Measurements from ENCODE around the gene CD44.

The CD44 gene

DNA sequence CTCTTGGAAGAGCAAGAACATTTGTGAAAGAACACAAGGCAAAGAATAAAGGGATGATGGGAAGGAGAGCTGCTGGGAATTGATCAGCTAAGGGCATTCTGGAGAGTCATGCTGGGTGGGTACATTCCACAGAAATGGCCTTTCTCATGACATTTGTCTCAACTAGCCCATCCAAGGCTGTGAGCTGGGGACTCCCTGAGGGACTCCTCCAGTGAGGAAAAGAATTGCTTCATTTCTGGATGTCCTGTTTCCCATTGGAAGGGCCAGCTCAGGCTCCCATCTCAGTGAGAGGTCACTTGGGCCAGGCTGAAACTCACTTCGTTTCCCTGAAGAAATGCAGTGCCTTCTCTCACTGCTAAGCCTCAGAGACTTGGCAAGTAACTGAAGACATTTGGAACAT, 106.8 kb downstream of the CD44 start:
- DNase-seq (ENCODE audit: low read depth, low spot score), result no peak
- no peak overlapping the region for H3K4me3 ChIP-seq (ENCODE audit: low read length)
- no peaks in the 10 kb centered on the region for H3K27me3 ChIP-seq (ENCODE audit: control insufficient read depth, insufficient read depth, low read length)
- H3K27ac ChIP-seq (ENCODE audit: low read length), result no peak overlapping the region
- no peaks in the 10 kb centered on the region for H3K9me3 ChIP-seq (ENCODE audit: control insufficient read depth, insufficient read depth, low read length)
- WGBS (ENCODE audit: insufficient coverage, insufficient read length), result no CpG with 5 or more reads among the region's 1 CpG
- H3K4me1 ChIP-seq (ENCODE audit: control insufficient read depth, insufficient read depth, low read length), result no peaks in the 10 kb centered on the region
- H3K36me3 ChIP-seq (ENCODE audit: control insufficient read depth, insufficient read depth, low read length), result no peaks in the 10 kb centered on the region

GRCh38 chr11:35246745-35247144, 107.8 kb downstream of the CD44 start:
- no peaks in the 10 kb centered on the region for H3K36me3 ChIP-seq (ENCODE audit: control insufficient read depth, insufficient read depth, low read length)
- no peak overlapping the region for H3K4me3 ChIP-seq (ENCODE audit: low read length)
- H3K9me3 ChIP-seq (ENCODE audit: control insufficient read depth, insufficient read depth, low read length), result no peaks in the 10 kb centered on the region
- no peak for DNase-seq (ENCODE audit: low read depth, low spot score)
- no peaks in the 10 kb centered on the region for H3K4me1 ChIP-seq (ENCODE audit: control insufficient read depth, insufficient read depth, low read length)
- H3K27me3 ChIP-seq (ENCODE audit: control insufficient read depth, insufficient read depth, low read length), result no peaks in the 10 kb centered on the region
- WGBS (ENCODE audit: insufficient coverage, insufficient read length), result no CpG with 5 or more reads among the region's 2 CpGs
- no peak overlapping the region for H3K27ac ChIP-seq (ENCODE audit: low read length)

DNA sequence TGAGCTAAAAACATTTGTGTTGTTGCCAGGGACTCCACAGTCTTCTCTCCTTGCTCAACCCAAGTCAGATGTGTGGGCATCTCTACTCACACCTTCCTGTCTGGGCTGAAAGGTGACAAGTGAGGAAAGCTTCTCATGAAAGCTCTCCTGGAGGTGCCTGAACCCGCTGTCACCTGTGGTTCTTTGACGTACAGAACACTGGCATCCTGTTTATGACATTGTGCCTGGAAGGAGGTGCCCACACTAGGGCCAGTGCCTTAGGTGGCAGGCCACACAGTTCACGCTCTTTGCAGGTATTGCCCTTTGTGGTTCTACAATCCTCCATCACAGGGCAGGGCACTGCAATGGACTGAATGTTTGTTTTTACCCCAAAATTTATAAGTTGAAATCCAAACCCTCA, 108.5 kb downstream of the CD44 start:
- no peaks in the 10 kb centered on the region for H3K4me1 ChIP-seq (ENCODE audit: control insufficient read depth, insufficient read depth, low read length)
- H3K27me3 ChIP-seq (ENCODE audit: control insufficient read depth, insufficient read depth, low read length), result no peaks in the 10 kb centered on the region
- no peak overlapping the region for H3K27ac ChIP-seq (ENCODE audit: low read length)
- DNase-seq (ENCODE audit: low read depth, low spot score), result no peak
- no peaks in the 10 kb centered on the region for H3K36me3 ChIP-seq (ENCODE audit: control insufficient read depth, insufficient read depth, low read length)
- no peaks in the 10 kb centered on the region for H3K9me3 ChIP-seq (ENCODE audit: control insufficient read depth, insufficient read depth, low read length)
- WGBS (ENCODE audit: insufficient coverage, insufficient read length), result no CpG with 5 or more reads among the region's 3 CpGs
- no peak overlapping the region for H3K4me3 ChIP-seq (ENCODE audit: low read length)

DNA sequence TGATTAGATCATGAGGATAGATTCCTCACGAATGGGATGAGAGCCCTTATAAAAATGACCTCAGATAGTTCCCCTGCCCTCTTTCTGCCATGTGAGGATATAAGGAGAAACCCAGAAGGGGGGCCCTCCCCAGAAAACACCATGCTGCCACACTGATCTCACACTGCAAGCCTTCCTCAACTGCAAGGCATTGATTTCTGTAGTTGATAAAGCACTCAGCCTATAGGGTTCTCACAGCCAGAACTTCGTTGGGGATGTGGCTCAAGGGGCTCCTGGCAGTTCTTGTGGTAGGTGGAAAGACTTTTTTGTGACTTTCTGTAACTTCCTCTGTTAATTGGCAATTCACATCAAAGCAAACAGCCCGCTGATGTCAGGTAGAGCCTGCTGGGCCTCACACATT, 108.9 kb downstream of the CD44 start:
- Histone ChIP-seq H3K36me3 (ENCODE audit: control insufficient read depth, insufficient read depth, low read length) (no peaks in the 10 kb centered on the region), H3K27ac (ENCODE audit: low read length) (no peak overlapping the region), H3K4me1 (ENCODE audit: control insufficient read depth, insufficient read depth, low read length) (no peaks in the 10 kb centered on the region), H3K27me3 (ENCODE audit: control insufficient read depth, insufficient read depth, low read length) (no peaks in the 10 kb centered on the region), H3K4me3 (ENCODE audit: low read length) (no peak overlapping the region), H3K9me3 (ENCODE audit: control insufficient read depth, insufficient read depth, low read length) (no peaks in the 10 kb centered on the region)
- WGBS (ENCODE audit: insufficient coverage, insufficient read length), result no CpG with 5 or more reads among the region's 3 CpGs
- DNase-seq (ENCODE audit: low read depth, low spot score), result no peak

GRCh38 chr11:35248558-35249323, 109.8 kb downstream of the CD44 start:
- no peaks in the 10 kb centered on the region for H3K9me3 ChIP-seq (ENCODE audit: control insufficient read depth, insufficient read depth, low read length)
- no peaks in the 10 kb centered on the region for H3K36me3 ChIP-seq (ENCODE audit: control insufficient read depth, insufficient read depth, low read length)
- H3K27me3 ChIP-seq (ENCODE audit: control insufficient read depth, insufficient read depth, low read length), result no peaks in the 10 kb centered on the region
- no peak for DNase-seq (ENCODE audit: low read depth, low spot score)
- no peak overlapping the region for H3K4me3 ChIP-seq (ENCODE audit: low read length)
- no CpG with 5 or more reads among the region's 4 CpGs for WGBS (ENCODE audit: insufficient coverage, insufficient read length)
- H3K4me1 ChIP-seq (ENCODE audit: control insufficient read depth, insufficient read depth, low read length), result no peaks in the 10 kb centered on the region
- no peak overlapping the region for H3K27ac ChIP-seq (ENCODE audit: low read length)

DNA sequence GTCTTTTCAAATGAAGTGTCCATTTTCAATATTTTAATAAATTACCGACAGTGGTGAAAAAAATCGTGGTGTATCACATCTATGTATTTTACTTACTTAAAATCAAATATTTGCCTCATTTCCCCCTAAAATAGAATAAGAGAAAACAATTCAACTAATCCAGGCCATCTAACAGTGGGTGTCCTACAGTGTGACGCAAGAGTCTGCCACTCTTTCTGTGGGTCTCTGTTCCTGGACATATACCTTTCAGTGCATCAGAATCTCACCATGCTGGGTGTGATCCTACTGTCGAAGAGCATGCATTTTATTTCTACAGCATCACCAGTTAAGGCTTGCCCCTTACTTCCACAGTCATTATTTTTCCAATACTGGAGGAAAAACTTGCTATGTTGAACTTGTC, 111.2 kb downstream of the CD44 start:
- DNase-seq (ENCODE audit: low read depth, low spot score), result no peak
- H3K4me3 ChIP-seq (ENCODE audit: low read length), result no peak overlapping the region
- H3K4me1 ChIP-seq (ENCODE audit: control insufficient read depth, insufficient read depth, low read length), result no peaks in the 10 kb centered on the region
- H3K27me3 ChIP-seq (ENCODE audit: control insufficient read depth, insufficient read depth, low read length), result no peaks in the 10 kb centered on the region
- no peaks in the 10 kb centered on the region for H3K36me3 ChIP-seq (ENCODE audit: control insufficient read depth, insufficient read depth, low read length)
- WGBS (ENCODE audit: insufficient coverage, insufficient read length), result no CpG with 5 or more reads among the region's 4 CpGs
- no peak overlapping the region for H3K27ac ChIP-seq (ENCODE audit: low read length)
- H3K9me3 ChIP-seq (ENCODE audit: control insufficient read depth, insufficient read depth, low read length), result no peaks in the 10 kb centered on the region

- Histone ChIP-seq H3K4me1 (ENCODE audit: control insufficient read depth, insufficient read depth, low read length) (no peaks in the 10 kb centered on the region), H3K27ac (ENCODE audit: low read length) (no peak overlapping the region), H3K9me3 (ENCODE audit: control insufficient read depth, insufficient read depth, low read length) (no peaks in the 10 kb centered on the region), H3K4me3 (ENCODE audit: low read length) (no peak overlapping the region), H3K27me3 (ENCODE audit: control insufficient read depth, insufficient read depth, low read length) (no peaks in the 10 kb centered on the region), H3K36me3 (ENCODE audit: control insufficient read depth, insufficient read depth, low read length) (no peaks in the 10 kb centered on the region)
- no peak for DNase-seq (ENCODE audit: low read depth, low spot score)
These were observed 111.7 kb downstream of the CD44 start for GRCh38 chr11:35250621-35251020.

GRCh38 chr11:35253237-35253636, 114.3 kb downstream of the CD44 start:
- no peaks in the 10 kb centered on the region for H3K36me3 ChIP-seq (ENCODE audit: control insufficient read depth, insufficient read depth, low read length)
- H3K4me3 ChIP-seq (ENCODE audit: low read length), result no peak overlapping the region
- H3K9me3 ChIP-seq (ENCODE audit: control insufficient read depth, insufficient read depth, low read length), result no peaks in the 10 kb centered on the region
- no peak overlapping the region for H3K27ac ChIP-seq (ENCODE audit: low read length)
- no peaks in the 10 kb centered on the region for H3K4me1 ChIP-seq (ENCODE audit: control insufficient read depth, insufficient read depth, low read length)
- DNase-seq (ENCODE audit: low read depth, low spot score), result no peak
- no peaks in the 10 kb centered on the region for H3K27me3 ChIP-seq (ENCODE audit: control insufficient read depth, insufficient read depth, low read length)

GRCh38 chr11:35255514-35255913, 116.5 kb downstream of the CD44 start:
- no peaks in the 10 kb centered on the region for H3K4me1 ChIP-seq (ENCODE audit: control insufficient read depth, insufficient read depth, low read length)
- WGBS (ENCODE audit: insufficient coverage, insufficient read length), result no CpG with 5 or more reads among the region's 2 CpGs
- no peaks in the 10 kb centered on the region for H3K27me3 ChIP-seq (ENCODE audit: control insufficient read depth, insufficient read depth, low read length)
- no peaks in the 10 kb centered on the region for H3K36me3 ChIP-seq (ENCODE audit: control insufficient read depth, insufficient read depth, low read length)
- no peaks in the 10 kb centered on the region for H3K9me3 ChIP-seq (ENCODE audit: control insufficient read depth, insufficient read depth, low read length)
- H3K27ac ChIP-seq (ENCODE audit: low read length), result no peak overlapping the region
- H3K4me3 ChIP-seq (ENCODE audit: low read length), result no peak overlapping the region
- no peak for DNase-seq (ENCODE audit: low read depth, low spot score)

DNA sequence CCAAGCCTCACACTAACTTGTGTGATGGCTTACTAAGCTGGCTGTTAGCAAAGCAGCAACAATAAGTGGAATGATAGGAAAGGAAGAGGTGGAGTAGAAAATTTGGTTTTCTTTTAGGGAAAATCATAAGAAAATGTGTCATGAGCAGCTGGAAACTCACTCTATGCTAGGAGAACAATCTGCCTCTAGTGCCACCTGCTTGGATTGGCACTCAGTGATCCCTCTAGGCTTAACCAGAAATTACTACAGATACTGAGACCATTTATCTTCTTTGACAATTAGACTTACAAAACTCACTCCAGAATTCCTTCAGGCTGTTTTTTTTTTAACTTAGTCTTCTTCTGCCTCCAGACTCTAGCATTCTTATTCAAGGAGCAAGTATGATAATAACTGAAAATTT, 117.3 kb downstream of the CD44 start:
- Histone ChIP-seq H3K36me3 (ENCODE audit: control insufficient read depth, insufficient read depth, low read length) (no peaks in the 10 kb centered on the region), H3K4me1 (ENCODE audit: control insufficient read depth, insufficient read depth, low read length) (no peaks in the 10 kb centered on the region), H3K9me3 (ENCODE audit: control insufficient read depth, insufficient read depth, low read length) (no peaks in the 10 kb centered on the region), H3K27me3 (ENCODE audit: control insufficient read depth, insufficient read depth, low read length) (no peaks in the 10 kb centered on the region), H3K27ac (ENCODE audit: low read length) (no peak overlapping the region), H3K4me3 (ENCODE audit: low read length) (no peak overlapping the region)
- DNase-seq (ENCODE audit: low read depth, low spot score), result no peak

DNA sequence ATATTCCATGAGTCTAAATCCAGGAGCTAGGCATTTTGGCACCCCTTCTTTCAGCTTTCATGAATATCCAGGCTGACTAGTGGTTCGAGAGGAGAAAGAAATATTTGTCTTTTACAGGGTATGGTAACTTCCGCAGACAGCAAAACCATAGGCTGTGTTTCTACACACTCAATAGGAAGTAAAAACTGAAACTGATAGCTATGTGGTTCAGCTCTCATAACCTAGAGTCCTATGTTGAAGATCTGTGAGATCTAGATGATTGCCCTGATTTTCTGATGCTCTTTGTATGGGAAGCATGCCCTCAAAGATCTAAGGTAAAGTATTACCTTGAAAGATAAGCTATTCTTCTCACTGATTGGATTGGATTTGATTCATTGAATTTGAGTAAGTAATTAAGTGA, 118.3 kb downstream of the CD44 start:
- Histone ChIP-seq H3K4me1 (ENCODE audit: control insufficient read depth, insufficient read depth, low read length) (no peaks in the 10 kb centered on the region), H3K4me3 (ENCODE audit: low read length) (no peak overlapping the region), H3K9me3 (ENCODE audit: control insufficient read depth, insufficient read depth, low read length) (no peaks in the 10 kb centered on the region), H3K27ac (ENCODE audit: low read length) (no peak overlapping the region), H3K36me3 (ENCODE audit: control insufficient read depth, insufficient read depth, low read length) (no peaks in the 10 kb centered on the region), H3K27me3 (ENCODE audit: control insufficient read depth, insufficient read depth, low read length) (no peaks in the 10 kb centered on the region)
- WGBS (ENCODE audit: insufficient coverage, insufficient read length), result no CpG with 5 or more reads among the region's 2 CpGs
- DNase-seq (ENCODE audit: low read depth, low spot score), result no peak

Data from iPS DF 6.9 (cell line).